GM18517 (cell line): Measurements from ENCODE around the gene NES.

Source experiments
- ATAC-seq: cut with Tn5 transposase; IDR thresholded peaks from one replicate; pipeline ENCODE4 v1.9.1; 2021; ENCODE audit warnings: mild to moderate bottlenecking, moderate library complexity; ENCODE audit not compliant: unreplicated experiment

NES gene, protein sequence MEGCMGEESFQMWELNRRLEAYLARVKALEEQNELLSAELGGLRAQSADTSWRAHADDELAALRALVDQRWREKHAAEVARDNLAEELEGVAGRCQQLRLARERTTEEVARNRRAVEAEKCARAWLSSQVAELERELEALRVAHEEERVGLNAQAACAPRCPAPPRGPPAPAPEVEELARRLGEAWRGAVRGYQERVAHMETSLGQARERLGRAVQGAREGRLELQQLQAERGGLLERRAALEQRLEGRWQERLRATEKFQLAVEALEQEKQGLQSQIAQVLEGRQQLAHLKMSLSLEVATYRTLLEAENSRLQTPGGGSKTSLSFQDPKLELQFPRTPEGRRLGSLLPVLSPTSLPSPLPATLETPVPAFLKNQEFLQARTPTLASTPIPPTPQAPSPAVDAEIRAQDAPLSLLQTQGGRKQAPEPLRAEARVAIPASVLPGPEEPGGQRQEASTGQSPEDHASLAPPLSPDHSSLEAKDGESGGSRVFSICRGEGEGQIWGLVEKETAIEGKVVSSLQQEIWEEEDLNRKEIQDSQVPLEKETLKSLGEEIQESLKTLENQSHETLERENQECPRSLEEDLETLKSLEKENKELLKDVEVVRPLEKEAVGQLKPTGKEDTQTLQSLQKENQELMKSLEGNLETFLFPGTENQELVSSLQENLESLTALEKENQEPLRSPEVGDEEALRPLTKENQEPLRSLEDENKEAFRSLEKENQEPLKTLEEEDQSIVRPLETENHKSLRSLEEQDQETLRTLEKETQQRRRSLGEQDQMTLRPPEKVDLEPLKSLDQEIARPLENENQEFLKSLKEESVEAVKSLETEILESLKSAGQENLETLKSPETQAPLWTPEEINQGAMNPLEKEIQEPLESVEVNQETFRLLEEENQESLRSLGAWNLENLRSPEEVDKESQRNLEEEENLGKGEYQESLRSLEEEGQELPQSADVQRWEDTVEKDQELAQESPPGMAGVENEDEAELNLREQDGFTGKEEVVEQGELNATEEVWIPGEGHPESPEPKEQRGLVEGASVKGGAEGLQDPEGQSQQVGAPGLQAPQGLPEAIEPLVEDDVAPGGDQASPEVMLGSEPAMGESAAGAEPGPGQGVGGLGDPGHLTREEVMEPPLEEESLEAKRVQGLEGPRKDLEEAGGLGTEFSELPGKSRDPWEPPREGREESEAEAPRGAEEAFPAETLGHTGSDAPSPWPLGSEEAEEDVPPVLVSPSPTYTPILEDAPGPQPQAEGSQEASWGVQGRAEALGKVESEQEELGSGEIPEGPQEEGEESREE (N-terminal part only)

DNA sequence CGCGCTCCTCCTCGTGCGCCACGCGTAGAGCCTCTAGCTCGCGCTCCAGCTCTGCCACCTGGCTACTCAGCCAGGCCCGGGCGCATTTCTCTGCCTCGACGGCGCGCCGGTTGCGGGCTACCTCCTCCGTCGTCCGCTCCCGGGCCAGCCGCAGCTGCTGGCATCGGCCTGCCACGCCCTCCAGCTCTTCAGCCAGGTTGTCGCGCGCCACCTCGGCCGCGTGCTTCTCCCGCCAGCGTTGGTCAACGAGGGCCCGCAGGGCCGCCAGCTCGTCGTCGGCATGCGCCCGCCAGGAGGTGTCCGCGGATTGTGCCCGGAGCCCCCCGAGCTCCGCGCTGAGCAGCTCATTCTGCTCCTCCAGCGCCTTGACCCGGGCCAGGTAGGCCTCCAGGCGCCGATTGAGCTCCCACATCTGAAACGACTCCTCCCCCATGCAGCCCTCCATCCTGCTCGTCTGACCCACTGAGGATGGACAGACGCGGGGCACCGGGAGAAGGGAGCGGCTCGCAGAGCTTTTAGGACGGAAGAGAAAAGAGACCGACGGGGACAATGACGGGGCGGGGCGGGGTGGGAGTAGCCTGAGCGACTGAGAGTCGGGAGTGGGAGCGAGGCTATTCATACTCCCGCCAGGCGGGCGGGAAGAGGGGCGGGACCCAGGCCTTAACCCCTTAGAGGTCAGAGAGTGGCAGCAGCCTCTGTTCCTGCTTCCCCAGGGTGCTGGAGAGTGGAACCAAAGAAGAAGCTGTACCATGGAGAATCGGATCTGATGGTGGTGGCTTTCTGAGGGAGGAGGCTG, at the start of gene NES:
Gene NES, minus strand, starts transcription at position 588 of the 796 bp plus-strand sequence. Its CDS starts 143 bp downstream, at position 445.
- no peak for ATAC-seq

DNA sequence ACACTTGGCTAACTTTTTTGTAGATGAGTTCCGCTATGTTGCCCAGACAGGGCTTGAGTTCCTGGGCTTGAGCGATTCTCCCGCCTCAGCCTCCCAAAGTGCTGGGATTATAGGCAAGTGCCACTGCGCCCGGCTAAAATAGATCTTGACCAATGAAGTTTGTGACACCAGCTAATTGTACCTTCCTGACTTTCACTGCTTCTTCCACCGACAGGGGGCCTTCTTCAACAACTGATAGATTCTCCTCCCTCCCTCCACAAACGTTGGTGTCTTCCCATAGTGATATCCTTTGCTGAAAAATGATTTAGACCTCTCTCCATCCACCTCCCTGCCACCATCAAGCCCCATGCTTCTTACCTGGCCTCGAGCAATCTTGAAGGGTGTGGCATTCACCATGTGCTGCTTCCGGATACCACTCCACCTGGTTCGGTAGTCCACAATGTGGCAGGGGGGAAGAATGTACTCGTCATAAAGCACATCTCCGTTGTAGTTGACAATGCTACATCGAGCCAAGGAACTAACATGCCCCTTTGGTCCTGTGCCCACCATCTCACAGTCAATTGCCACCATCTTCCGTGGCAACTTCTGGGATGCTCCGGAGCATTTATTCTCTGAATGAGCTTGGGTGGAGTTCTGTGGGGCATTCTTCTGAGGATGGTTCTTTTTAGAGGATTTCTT, 49.5 kb upstream of the NES start:
- ATAC-seq, result no peak

DNA sequence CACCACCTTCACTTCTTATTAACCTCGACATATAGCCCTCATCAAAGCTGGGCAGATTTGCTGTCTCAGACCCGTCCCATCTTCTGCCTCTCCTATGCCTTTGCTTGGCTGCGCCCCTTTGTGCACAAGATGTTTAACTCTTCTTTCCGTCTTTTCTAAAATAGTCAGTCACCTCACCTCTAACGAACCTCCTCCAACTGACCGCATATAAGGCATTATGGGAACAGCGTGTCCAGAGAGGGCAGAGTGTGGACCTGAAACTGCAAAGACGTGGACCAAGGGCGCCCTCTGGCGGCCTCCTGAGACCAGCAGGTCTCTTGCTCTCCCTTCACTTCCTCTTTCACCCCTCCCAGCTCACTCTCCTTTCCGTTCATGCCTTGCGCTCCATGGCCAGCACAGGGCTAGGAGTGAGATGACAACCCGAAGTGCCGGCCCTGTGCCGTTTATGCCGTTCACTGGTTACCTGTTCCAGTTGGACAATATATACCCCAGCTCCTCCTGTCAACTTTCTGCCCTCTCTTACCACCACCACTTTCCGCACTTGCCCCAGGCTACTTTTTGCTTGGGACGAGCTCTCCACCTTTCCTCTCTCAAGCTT, 48.6 kb upstream of the NES start:
- peak; percentile 46 for ATAC-seq

DNA sequence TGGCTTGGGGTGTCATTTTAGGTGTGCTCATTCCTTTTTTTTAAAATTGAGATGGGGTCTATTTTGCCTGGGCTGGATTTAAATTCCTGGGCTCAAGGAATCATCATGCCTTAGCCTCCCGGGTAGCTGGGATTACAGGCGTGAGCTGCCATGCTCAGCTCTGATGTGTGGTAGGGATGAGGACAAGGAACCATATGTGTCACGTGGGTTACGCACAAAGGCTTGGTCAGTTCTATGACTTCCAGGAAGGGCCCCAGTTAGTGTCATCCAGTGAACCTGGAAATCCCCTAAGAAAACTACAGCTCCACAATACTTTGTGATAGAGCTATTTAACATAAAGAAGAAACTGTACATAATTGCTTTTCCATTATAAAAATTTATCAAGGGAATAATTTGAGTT, 44.3 kb upstream of the NES start:
- no peak for ATAC-seq

DNA sequence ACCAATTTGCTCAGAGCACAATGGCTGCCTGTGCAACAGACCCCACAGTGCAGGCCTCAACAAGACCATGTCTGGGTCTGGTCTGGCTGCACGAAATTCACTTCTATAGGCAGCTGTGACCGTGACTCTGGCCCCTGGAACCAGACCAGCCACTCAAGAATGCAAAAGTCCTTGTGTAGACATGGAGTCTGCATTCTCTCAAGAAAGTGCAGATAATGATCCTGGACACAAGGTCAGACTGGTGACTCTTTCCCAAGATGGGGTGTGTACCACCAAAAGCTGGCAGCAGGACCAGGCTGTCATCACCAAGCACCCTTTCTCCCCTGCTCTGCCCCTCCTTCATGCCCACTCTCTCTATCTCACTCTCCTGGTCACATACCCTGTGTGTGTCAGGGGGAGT, 43.9 kb upstream of the NES start:
- ATAC-seq, result no peak

DNA sequence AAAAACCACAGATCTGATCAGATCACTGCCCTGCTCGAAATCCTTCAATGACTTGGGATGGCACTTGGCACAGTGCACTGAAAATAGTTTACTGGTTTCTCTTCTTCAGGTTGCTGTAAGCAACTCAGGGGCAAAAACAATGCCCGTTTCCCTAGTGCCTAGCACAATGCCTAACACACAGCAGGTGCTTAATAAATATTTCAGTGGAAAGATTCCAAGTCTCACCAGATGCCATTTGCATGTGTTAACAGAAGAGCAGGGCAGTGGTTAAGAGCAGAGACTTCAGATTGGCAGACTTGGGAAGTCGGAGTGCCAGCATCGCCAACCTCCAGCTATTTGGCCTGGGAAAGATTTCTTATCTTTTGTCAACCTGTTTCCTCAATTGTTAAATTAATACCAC, 40.1 kb upstream of the NES start:
- no peak for ATAC-seq

DNA sequence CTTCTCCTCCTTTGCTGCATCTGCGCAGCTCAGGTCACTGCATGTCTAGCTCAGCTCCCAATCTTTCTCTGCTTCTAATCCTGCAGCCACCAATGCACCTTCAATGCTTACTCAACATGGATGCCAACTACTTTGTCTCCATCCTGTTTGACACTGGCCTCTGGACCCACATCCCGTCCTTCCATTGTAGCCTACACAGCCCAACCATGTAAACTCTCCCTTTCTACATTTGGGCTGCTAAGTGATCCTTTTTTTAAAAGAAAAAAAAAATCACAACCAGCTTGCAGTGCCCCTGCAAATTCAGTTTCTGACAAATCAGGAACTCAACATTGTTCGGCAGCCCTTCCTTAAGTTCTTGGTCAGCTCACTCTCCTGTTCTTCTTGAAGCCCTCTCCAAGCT, 37.6 kb upstream of the NES start:
- no peak for ATAC-seq

DNA sequence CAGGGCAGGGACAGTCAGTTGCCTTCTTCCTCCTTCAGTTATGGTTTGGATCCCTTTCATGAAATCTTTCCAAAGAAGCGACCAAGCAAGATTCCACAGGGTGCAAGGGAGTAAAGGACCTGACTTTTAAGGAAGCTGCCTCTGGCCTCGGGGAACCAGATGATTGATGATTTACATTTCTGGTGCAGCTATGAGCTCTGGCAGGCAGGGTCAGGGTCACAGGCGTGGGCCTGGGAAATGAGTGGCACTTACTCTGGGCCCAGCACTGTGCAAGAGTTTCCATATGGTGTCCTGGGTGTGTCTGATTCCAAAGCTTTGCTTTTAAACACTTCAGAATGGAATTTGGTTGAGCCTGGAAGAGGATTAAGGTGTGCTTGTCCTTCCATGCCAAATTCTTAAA, 35.4 kb upstream of the NES start:
- no peak for ATAC-seq

DNA sequence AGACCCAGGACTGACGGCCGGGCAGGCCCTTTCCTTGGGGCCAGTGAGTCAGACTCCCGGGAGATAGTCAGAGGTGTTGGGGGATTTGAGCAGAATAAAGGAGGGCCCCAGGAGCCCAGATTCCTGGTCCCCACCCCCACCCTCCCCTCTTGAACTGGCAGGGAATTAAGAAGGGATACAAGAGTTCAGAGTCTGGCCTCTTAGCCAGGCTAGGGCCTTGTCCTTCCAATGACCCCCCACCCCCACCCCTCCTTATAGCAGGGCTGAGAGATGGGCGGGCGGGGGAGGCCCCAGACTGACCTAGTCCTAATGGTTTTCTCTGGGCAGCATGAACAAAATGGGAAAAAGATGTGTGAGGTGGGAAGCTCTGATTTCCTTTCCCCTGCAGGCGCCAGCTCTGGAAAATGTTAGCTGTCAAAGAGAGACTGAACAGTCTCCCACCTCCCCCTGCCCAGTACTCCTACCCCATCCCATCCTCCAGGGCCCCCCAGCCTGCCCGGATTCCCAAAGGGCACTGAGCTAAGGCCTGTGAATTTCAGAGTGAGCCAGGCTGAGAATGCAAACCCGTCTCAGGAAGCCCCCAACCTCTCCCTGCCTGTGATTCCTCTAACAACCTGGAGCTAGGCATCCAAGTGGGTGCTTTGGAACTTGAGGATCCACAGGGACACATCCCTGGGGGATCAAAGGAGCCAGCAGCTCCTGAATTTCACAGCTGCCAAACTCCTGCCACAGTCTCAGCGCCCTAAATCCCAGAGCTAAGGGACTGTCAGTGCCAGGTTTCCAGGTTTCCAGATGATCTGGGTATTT, 34.0 kb upstream of the NES start:
- ATAC-seq, result no peak

DNA sequence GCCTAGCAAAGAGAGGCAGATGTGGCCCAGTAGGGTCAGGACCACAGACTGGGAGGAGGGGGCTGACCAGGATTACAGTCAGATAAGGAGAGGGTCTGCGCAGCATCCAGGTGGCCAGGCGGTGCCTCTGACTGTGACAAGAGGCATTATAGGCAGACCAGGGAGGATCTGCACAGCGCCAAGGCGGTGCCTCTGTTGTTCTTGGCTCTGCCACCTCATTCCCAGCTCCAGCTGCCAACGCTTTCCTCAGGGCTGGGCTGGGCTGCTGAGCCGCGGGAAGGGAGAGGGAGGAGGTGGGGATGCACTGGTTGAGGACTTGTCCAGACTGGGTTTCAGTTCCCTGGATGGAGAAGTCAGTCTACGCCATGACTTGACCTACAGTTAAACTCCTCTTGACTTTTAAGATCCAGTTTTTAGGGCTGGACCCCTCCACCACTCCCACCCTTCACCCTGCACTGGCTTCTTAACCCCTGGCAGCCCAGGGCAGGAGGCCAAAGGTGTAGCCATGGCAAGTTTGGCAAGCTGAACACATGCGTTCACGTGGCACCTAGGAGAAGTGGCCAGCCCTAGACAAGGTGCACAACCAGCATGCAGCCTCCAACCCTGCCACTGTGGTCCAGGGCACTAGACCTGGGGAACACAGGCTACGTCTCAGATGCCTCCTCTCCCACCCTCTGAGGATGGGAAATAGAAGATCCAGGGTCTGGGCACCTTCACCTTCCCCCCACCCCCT, 32.7 kb upstream of the NES start:
- no peak for ATAC-seq

DNA sequence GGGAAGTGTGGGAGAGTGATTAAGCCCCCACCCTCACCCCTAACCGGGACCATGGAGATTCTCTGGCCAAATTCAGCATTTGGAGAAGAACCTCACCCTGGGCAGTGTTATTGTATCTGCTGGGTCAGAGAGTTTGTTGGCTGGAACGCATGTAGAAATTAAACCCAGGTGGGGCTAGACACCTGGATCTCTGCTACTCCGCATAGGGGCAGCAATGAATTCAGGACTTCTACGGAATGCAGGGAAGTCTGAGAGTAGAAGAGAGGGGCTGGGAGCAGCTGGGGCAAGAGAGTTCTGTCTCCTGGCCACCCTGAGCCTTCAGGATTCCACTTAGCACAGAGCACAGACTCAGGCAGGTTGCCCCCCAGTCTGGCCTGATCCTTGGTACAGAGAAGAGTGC, 31.8 kb upstream of the NES start:
- ATAC-seq, result no peak

DNA sequence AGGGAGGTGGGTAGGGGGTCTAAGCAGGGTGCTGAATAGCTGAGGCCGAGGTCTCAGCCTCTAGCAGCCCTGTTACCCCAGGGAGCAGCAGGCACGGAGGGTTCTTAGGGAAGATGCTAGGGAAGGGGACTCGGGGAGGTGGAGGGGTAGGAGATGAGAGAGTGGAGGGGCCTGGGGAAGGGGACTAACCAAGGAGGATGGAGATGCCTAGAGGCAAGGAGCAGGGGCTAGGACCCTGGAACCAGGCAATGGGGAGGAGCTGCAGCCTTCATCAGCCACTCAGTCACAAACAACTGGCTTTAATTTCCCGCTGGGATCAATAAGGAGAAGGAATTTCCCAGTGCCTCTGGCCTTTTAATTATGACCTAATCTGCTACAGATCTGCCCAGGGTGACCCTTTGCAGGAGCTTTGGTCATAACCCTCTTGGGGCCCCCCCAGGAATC, 31.0 kb upstream of the NES start:
- no peak for ATAC-seq

DNA sequence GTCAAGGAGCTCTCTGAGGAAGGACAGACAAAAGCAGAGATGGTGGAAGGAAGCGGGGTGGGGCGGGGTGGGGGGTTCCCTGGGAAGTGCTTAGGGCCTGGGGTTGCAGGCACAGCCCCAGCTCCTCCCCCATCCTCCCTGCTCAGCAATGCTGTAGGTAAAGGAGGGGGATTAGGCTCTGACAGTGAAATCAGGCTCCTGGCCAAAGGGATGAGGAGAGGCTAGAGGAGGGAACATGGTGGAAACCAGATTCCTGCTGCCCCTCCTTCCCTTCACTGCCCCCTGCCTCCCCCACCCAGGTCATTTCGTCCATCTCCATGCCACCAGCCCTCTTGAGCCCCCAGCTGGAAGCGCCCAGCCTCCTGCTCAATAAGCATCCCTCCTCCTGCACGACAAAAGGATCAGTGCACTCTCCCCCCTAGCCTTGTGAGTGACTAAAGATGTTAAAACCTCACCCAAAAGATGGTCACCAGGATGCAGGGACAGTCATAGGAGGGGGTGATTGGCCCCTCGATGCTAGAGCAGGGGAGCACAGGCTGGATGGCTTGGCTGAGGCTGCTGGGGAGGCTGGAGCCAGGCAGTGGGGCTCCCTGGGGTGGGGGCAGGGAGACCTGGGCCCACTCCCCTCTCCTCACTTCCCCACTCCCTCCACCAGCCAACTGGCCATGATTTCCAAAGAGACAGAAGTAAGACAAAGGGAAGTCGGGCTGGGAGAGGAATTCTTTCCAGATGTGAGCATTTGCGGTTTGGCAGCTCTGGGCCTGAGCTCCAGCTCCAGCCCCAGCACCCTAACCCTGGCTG, 30.4 kb upstream of the NES start:
- no peak for ATAC-seq

DNA sequence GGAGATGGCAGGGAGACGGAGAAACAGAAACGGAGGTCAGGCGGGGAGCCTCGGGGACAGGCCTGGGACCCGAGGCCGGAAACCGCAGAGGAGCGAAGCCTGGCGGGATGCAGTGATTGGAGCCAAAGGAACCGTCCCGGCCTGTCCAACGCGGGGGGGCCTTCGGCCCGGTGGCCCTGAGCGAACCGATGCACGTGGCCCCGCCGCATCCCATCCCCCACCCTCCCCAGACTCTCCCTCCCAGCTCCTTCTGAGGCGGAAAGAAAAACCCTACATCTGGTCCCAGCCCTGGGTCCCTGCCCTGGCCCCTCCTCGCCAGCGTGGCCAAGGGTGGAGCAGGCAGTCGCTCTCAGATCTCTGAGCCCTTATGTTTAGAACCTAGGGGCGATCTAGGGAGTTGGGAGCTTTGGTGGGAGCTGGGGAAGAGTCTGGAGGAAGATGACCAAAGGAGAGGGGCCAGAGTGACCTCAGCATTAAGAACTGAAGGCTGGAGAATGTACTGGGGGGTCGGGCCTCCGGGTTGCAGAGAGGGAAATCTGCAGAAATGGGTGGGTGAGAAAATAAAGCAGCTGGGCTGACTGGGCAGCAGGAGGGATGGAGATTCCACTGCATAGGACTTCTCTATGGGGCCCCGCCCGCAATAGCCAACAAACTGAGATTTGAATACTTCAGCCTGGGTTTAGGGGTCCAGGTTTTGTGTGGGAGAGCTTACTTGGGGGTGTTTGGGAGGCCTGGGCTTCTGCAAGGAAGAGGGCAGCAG, 29.6 kb upstream of the NES start:
- no peak for ATAC-seq

DNA sequence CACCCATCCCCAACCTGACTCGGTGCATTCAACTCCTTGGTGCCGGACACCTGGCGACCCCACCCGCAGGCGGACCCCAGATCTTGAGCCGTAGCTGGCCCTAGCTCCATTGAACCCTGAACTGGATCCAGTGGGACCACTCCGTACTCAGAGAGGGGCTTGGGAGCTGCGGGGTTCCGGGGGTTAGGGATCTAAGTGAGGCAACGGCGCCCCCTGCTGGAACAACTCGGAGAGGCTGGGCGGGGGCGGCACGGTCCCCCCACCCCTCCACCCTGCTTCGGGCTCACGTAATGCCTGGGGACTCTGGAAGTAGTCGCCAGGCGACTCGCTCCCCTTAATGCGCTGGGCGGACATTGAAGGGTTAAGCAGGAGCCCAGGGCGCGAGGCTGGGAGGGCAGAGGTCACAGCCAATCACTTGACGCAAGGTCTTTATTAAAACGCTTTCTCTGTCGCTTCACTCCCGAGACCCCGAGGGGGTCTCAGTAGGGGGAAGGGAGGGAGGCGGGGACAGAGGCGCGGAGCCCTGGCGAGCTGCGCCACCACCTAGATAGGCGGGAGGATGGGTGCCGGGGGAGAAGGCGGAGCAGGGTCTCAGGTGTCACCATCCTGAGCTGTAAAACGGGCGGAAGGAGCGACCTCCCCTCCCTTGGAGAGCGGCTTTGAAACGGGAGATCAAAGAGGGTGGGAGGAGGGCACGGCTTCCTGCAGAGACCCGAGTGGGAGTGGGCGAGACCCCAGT, 28.9 kb upstream of the NES start:
- ATAC-seq, result no peak
